B cell (primary cell): ENCODE data around the gene UPK2. TPM values are rescaled to one million over a fixed set of nuclear protein-coding genes. Genes with fewer than 3 reads are reported as not detected.
"Not testable (repeated sequence)": the region's sequence is repeated elsewhere in the genome, so short reads cannot be mapped to it uniquely, and the experiment has no call there.

Experiments used
- ATAC-seq: fragments of 200-7000 bp; cut with Tn5 transposase; one replicate; pipeline ENCODE4 v1.10.0; 2021; ENCODE audit warnings: low read depth, mild to moderate bottlenecking, moderate number of reproducible peaks, moderate library complexity
- CTCF ChIA-PET: fragments of 350-600 bp; sonication (Branson Sonifier 250); formaldehyde crosslinking; loops from one replicate; lab custom pipeline; 2021; ENCODE audit warnings: antibody characterized with exemption, inconsistent platforms; lab: Charles Lee
- POLR2A ChIA-PET: fragments of 350-600 bp; sonication (Branson Sonifier 250); formaldehyde crosslinking; loops from one replicate; lab custom pipeline; 2021; ENCODE audit warnings: antibody characterized with exemption; lab: Charles Lee
- DNase-seq: peaks from one replicate; pipeline ENCODE4 v3.0.0; 2013
- H2AFZ ChIP-seq: 2 replicates; pipeline ENCODE4 v1.6.1; 2012; ENCODE audit warnings: mild to moderate bottlenecking, low read depth, low read length; ENCODE audit not compliant: insufficient read depth, poor library complexity, severe bottlenecking
- H3K27ac ChIP-seq, 2 donors: 1 replicate in 1 of 2; 2 replicates in 1 of 2; pipeline ENCODE4 v1.5.1; 2012 to 2013; ENCODE audit warnings: low read length in 2 of 2, mild to moderate bottlenecking in 2 of 2, moderate library complexity in 1 of 2
- H3K27me3 ChIP-seq, 4 experiments: fragments of 200-600 bp in 1 of 4; sonication (generic) in 1 of 4; replicated peaks in 1 of 4; 1 replicate in 2 of 4; 2 replicates in 2 of 4; pipeline versions ENCODE4 v1.6.1 to v1.7.0; 2013 to 2016; ENCODE audit warnings: low read length in 3 of 4, mild to moderate bottlenecking in 2 of 4, mixed read lengths in 1 of 4, moderate library complexity in 1 of 4; ENCODE audit not compliant: insufficient read depth in 4 of 4, control insufficient read depth in 3 of 4; ENCODE audit errors: control extremely low read depth in 1 of 4
- H3K36me3 ChIP-seq, 2 experiments: replicated peaks in 1 of 2; 1 replicate in 1 of 2; 2 replicates in 1 of 2; pipeline versions ENCODE4 v1.6.1 to v1.7.1; 2013; ENCODE audit warnings: low read length in 1 of 2; ENCODE audit not compliant: insufficient read depth in 2 of 2, control insufficient read depth in 1 of 2; ENCODE audit errors: control extremely low read depth in 1 of 2, extremely low read depth in 1 of 2
- H3K4me1 ChIP-seq, 2 donors: fragments of 200-600 bp in 1 of 2; sonication (generic) in 1 of 2; 1 replicate in 1 of 2; 2 replicates in 1 of 2; pipeline versions ENCODE4 v1.5.1 to v1.6.1; 2013 to 2017; ENCODE audit warnings: low read length in 2 of 2; ENCODE audit not compliant: control insufficient read depth in 2 of 2, insufficient read depth in 2 of 2
- H3K4me2 ChIP-seq: replicated peaks from 2 replicates; pipeline ENCODE3; 2012; ENCODE audit warnings: mild to moderate bottlenecking, low read depth, low read length; ENCODE audit not compliant: poor library complexity, severe bottlenecking
- H3K4me3 ChIP-seq, 5 experiments: fragments of 200-600 bp in 1 of 5; sonication (generic) in 1 of 5; 1 replicate in 3 of 5; 2 replicates in 2 of 5; pipeline versions ENCODE4 v1.5.1 to v1.7.0; 2011 to 2016; ENCODE audit warnings: low read length in 4 of 5, mild to moderate bottlenecking in 4 of 5, low read depth in 2 of 5, control low read depth in 1 of 5, moderate library complexity in 1 of 5; ENCODE audit not compliant: insufficient read depth in 1 of 5; ENCODE audit errors: control extremely low read depth in 1 of 5, extremely low read depth in 1 of 5
- H3K79me2 ChIP-seq: fragments of 200-600 bp; sonication (generic); one replicate; pipeline ENCODE4 v1.6.0; 2016; ENCODE audit warnings: low read length; ENCODE audit not compliant: control insufficient read depth, insufficient read depth
- H3K9ac ChIP-seq: fragments of 200-600 bp; sonication (generic); 2 replicates; pipeline ENCODE4 v1.6.1; 2017; ENCODE audit warnings: mild to moderate bottlenecking, low read length, moderate library complexity
- H3K9me3 ChIP-seq, 3 donors: one replicate each; pipeline versions ENCODE4 v1.6.1 to v1.7.1; 2013; ENCODE audit warnings: low read length in 2 of 3; ENCODE audit not compliant: control insufficient read depth in 2 of 3, insufficient read depth in 1 of 3; ENCODE audit errors: control extremely low read depth in 1 of 3
- H4K20me1 ChIP-seq: 2 replicates; pipeline ENCODE4 v1.6.0; 2012; ENCODE audit warnings: mild to moderate bottlenecking, low read length; ENCODE audit not compliant: insufficient read depth, control insufficient read depth, poor library complexity, severe bottlenecking
- H3K27ac Mint-ChIP-seq: one replicate; pipeline ENCODE4 v1.8.0; 2021; ENCODE audit warnings: mixed read lengths
- H3K27me3 Mint-ChIP-seq: one replicate; pipeline ENCODE4 v1.8.0; 2021; ENCODE audit warnings: mixed read lengths
- H3K4me1 Mint-ChIP-seq: one replicate; pipeline ENCODE4 v1.8.0; 2021; ENCODE audit warnings: mixed read lengths
- H3K4me3 Mint-ChIP-seq: one replicate; pipeline ENCODE4 v1.8.0; 2021; ENCODE audit warnings: mixed read lengths
- H3K9me3 Mint-ChIP-seq: one replicate; pipeline ENCODE4 v1.8.0; 2022; ENCODE audit warnings: mixed read lengths; ENCODE audit not compliant: insufficient read depth
- EZH2 ChIP-seq: IDR thresholded peaks from 2 replicates; pipeline ENCODE4 v1.6.1; 2012; ENCODE audit warnings: borderline replicate concordance, low read depth, mild to moderate bottlenecking, moderate library complexity, low read length; ENCODE audit not compliant: insufficient read depth, poor library complexity, severe bottlenecking
- WGBS: methylation state at CpG from one replicate; pipeline ENCODE4 v1.1.5; 2013; ENCODE audit warnings: missing lambda C conversion rate; ENCODE audit not compliant: insufficient coverage; 5-methylcytosine and 5-hydroxymethylcytosine counted together
- intact Hi-C: fragments of 100-400 bp; cut with micrococcal nuclease; formaldehyde crosslinking; loops from one replicate; pipeline ENCODE4 v1.10.0; 2022
- polyA plus RNA-seq: library from polyadenylated mRNA; depleted of rRNA; stranded (reverse); fragments of >200 nt; gene quantifications from 2 replicates; pipeline ENCODE4 v1.2.3, GENCODE V29; 2012
- total RNA-seq, 2 donors: library from RNA; stranded (reverse); fragments of 120-200 nt in 1 of 2; gene quantifications; 1 replicate in 1 of 2; 2 replicates in 1 of 2; pipeline versions ENCODE4 v1.2.3 to v1.2.4, GENCODE V29; 2013 to 2022
- TF ChIP-seq, protein P1 (sequence below): fragments of 200-600 bp; IDR thresholded peaks from one replicate; pipeline ENCODE4 v1.8.0; 2022; ENCODE audit warnings: antibody characterized with exemption, mild to moderate bottlenecking

UPK2 gene
- total and polyA plus RNA-seq, 2 donors (not counting 1 experiment from before 2014, with no cell fraction given), result 0.43 TPM; not detected in 1

DNA sequence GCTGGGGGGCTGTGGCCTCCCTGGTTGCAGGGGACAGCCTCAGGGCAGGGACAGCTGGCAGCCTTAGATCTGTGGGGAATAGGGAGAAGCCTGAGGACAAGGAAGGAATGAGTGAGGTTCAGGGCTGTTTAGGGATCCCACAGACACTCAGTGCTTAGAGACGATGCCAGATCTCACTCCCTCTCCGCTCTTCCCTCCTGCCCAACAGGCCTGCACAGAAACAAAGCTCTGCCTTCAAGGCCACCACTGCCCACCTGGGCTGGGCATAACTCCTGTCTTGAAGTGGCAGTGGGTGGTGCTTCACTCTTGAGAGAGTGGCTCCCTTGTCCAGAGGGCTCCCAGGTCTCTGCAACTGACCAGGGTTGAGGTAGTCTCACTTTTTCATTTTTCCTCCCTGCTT, 28.7 kb downstream of the UPK2 start:
- Mint-ChIP-seq H3K27ac (no peak overlapping the region), H3K9me3 (no peaks in the 10 kb centered on the region), H3K4me1 (no peaks in the 10 kb centered on the region), H3K27me3 (peaks cover 4% of the 10 kb centered on the region), H3K4me3 (no peak overlapping the region)
- WGBS, result 100% methylated on average over 2 of the region's 2 CpGs
- Histone ChIP-seq H3K4me1 (no peaks in the 10 kb centered on the region), H3K9ac (no peak overlapping the region), H3K27me3 (peaks cover 0 to 4% (median 0%) of the 10 kb centered on the region in 4 experiments), H4K20me1 (no peaks in the 10 kb centered on the region), H3K9me3 (no peaks in the 10 kb centered on the region), H3K4me3 (no peak overlapping the region), H2AFZ (no peak overlapping the region), H3K27ac (no peak overlapping the region), H3K4me2 (no peak overlapping the region), H3K79me2 (no peaks in the 10 kb centered on the region), H3K36me3 (no peaks in the 10 kb centered on the region)
- DNase-seq (no peak), ATAC-seq (no peak)
- TF ChIP-seq, protein P1, sequence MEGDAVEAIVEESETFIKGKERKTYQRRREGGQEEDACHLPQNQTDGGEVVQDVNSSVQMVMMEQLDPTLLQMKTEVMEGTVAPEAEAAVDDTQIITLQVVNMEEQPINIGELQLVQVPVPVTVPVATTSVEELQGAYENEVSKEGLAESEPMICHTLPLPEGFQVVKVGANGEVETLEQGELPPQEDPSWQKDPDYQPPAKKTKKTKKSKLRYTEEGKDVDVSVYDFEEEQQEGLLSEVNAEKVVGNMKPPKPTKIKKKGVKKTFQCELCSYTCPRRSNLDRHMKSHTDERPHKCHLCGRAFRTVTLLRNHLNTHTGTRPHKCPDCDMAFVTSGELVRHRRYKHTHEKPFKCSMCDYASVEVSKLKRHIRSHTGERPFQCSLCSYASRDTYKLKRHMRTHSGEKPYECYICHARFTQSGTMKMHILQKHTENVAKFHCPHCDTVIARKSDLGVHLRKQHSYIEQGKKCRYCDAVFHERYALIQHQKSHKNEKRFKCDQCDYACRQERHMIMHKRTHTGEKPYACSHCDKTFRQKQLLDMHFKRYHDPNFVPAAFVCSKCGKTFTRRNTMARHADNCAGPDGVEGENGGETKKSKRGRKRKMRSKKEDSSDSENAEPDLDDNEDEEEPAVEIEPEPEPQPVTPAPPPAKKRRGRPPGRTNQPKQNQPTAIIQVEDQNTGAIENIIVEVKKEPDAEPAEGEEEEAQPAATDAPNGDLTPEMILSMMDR, result no peak
- no peak for TF ChIP-seq EZH2
- intact Hi-C loops, result no loop called here
- ChIA-PET POLR2A (interaction anchor here (0.6 kb wide), 2 partner anchors 8 to 191 kb away, joined by 3 to 5 read pairs; no protein-coding TSS in a partner anchor), CTCF (interaction anchor here (0.6 kb wide), 1 partner anchor 84 kb away, joined by 5 read pairs; no protein-coding TSS in a partner anchor)

DNA sequence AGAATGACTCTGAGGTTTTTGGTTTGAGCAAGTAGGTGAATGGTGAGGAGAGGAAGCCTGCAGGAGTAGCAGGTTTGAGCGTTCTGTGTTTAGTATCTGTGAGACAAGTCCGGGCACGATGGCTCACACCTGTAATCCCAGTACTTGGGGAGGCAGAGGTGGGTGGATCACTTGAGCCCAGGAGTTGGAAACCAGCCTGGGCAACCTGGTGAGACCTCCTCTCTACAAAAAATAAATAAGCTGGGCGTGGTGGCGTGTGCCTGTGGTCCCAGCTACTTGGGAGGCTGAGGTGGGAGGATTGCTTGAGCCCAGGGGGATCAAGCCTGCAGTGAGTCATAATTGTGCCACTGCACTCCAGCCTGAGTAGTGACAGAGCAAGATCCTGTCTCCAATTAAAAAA, 32.2 kb downstream of the UPK2 start:
- Histone ChIP-seq H3K4me2 (no peak overlapping the region), H4K20me1 (no peaks in the 10 kb centered on the region), H3K79me2 (peaks cover 4% of the 10 kb centered on the region), H3K9me3 (no peaks in the 10 kb centered on the region), H3K36me3 (no peaks in the 10 kb centered on the region), H3K4me1 (no peaks in the 10 kb centered on the region), H3K4me3 (no peak overlapping the region), H3K9ac (no peak overlapping the region), H3K27ac (no peak overlapping the region), H3K27me3 (no peaks in the 10 kb centered on the region), H2AFZ (no peak overlapping the region)
- POLR2A ChIA-PET, result no interaction called here
- H3K9me3 Mint-ChIP-seq, result no peaks in the 10 kb centered on the region
- WGBS, result 100% methylated on average over 5 of the region's 5 CpGs
- H3K27ac Mint-ChIP-seq, result no peak overlapping the region
- ATAC-seq (no peak), DNase-seq (no peak)
- intact Hi-C loops, result no loop called here
- H3K4me3 Mint-ChIP-seq, result no peak overlapping the region
- H3K27me3 Mint-ChIP-seq, result no peaks in the 10 kb centered on the region
- TF ChIP-seq, protein P1, result no peak
- TF ChIP-seq EZH2, result no peak
- CTCF ChIA-PET, result interaction anchor here (0.7 kb wide), 1 partner anchor 328 kb away, joined by 3 read pairs; no protein-coding TSS in a partner anchor
- H3K4me1 Mint-ChIP-seq, result no peaks in the 10 kb centered on the region

DNA sequence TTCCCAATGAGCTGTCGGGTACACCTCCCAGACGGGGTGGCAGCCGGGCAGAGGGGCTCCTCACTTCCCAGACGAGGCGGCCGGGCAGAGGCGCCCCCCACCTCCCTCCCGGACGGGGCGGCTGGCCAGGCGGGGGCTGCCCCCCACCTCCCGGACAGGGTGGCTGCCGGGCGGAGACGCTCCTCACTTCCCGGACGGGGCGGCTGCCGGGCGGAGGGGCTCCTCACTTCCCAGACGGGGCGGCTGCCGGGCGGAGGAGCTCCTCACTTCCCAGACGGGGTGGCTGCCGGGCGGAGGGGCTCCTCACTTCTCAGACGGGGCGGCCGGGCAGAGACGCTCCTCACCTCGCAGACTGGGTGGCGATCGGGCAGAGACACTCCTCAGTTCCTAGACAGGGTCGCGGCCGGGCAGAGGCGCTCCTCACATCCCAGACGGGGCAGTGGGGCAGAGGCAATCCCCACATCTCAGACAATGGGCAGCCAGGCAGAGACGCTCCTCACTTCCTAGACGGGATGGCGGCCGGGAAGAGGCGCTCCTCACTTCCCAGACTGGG, 35.5 kb downstream of the UPK2 start:
- DNase-seq, H3K36me3 ChIP-seq, H3K27ac ChIP-seq, POLR2A ChIA-PET, H3K4me3 Mint-ChIP-seq, H3K4me3 ChIP-seq, H2AFZ ChIP-seq, intact Hi-C loops, H3K4me1 ChIP-seq, H3K9me3 ChIP-seq, ATAC-seq, H3K4me1 Mint-ChIP-seq, H3K27me3 ChIP-seq, H3K9me3 Mint-ChIP-seq, CTCF ChIA-PET, H3K27me3 Mint-ChIP-seq, H3K4me2 ChIP-seq, H3K9ac ChIP-seq, H4K20me1 ChIP-seq, H3K27ac Mint-ChIP-seq: not testable (repeated sequence)
- peaks cover 14% of the 10 kb centered on the region for H3K79me2 ChIP-seq
- WGBS, result 94% methylated on average over 27 of the region's 44 CpGs
